Muscle of back (tissue), 11 donors: ENCODE data around the gene DMAC2L. TPM values are rescaled to one million over a fixed set of nuclear protein-coding genes. Genes with fewer than 3 reads are reported as not detected.
A peak's percentile ranks its signal among the peaks of the same experiment; 100 is the strongest.
"Not testable (repeated sequence)": the region's sequence is repeated elsewhere in the genome, so short reads cannot be mapped to it uniquely, and the experiment has no call there.

Source experiments
- DNase-seq, 3 donors: peaks; one replicate each; pipeline versions ENCODE4 v3.0.0 to v3.0.0-alpha.2; 2013
- polyA plus RNA-seq, 10 donors: library from polyadenylated mRNA; unstranded; fragments of 120-200 nt; gene quantifications; one replicate each; pipeline ENCODE4 v1.2.1, GENCODE V29; 2013; ENCODE audit not compliant: insufficient read length in 10 of 10

Gene DMAC2L
- polyA plus RNA-seq, 10 donors: 12.7 to 22.3 (median 15.2) TPM

GRCh38 chr14:50353126-50353525, 41.0 kb downstream of the DMAC2L start:
- DNase-seq: peak in 1 of 3 donors; percentile 21

GRCh38 chr14:50354527-50354926, 42.4 kb downstream of the DMAC2L start:
- no peak for DNase-seq

- DNase-seq: no peak
Measured at GRCh38 chr14:50355692-50356091, 43.6 kb downstream of the DMAC2L start.

- not testable (repeated sequence) for DNase-seq
Measured at GRCh38 chr14:50356283-50356682, 44.2 kb downstream of the DMAC2L start.

- DNase-seq: no peak
Measured at GRCh38 chr14:50357124-50357523, 45.0 kb downstream of the DMAC2L start.

GRCh38 chr14:50357753-50358395, 45.8 kb downstream of the DMAC2L start:
- DNase-seq: no peak

- DNase-seq: no peak
Measured at GRCh38 chr14:50359631-50360030, 47.5 kb downstream of the DMAC2L start.

- DNase-seq: no peak
Measured at GRCh38 chr14:50360093-50360492, 48.0 kb downstream of the DMAC2L start.

GRCh38 chr14:50360851-50361250, 48.7 kb downstream of the DMAC2L start:
- DNase-seq: no peak

GRCh38 chr14:50361473-50362403, 49.6 kb downstream of the DMAC2L start:
- DNase-seq: not testable (repeated sequence)

- DNase-seq: no peak
Measured at GRCh38 chr14:50362764-50363713, 50.9 kb downstream of the DMAC2L start.

- peak in 2 of 3 donors; percentile 35 to 72 for DNase-seq
Measured at GRCh38 chr14:50363714-50364111, 51.6 kb downstream of the DMAC2L start.

- DNase-seq: no peak
Measured at GRCh38 chr14:50364792-50365191, 52.7 kb downstream of the DMAC2L start.

GRCh38 chr14:50365572-50365971, 53.4 kb downstream of the DMAC2L start:
- not testable (repeated sequence) for DNase-seq

- DNase-seq: no peak
Measured at GRCh38 chr14:50366115-50366514, 54.0 kb downstream of the DMAC2L start.

GRCh38 chr14:50366589-50366988, 54.5 kb downstream of the DMAC2L start:
- no peak for DNase-seq

- no peak for DNase-seq
Measured at GRCh38 chr14:50371546-50371945, 59.4 kb downstream of the DMAC2L start.

GRCh38 chr14:50373959-50374358, 61.8 kb downstream of the DMAC2L start:
- DNase-seq: no peak

- no peak for DNase-seq
Measured at GRCh38 chr14:50375760-50376159, 63.6 kb downstream of the DMAC2L start.
